Ascending aorta (tissue), 2 donors: Measurements from ENCODE around the gene ZNF766. TPM values are rescaled to one million over a fixed set of nuclear protein-coding genes. Genes with fewer than 3 reads are reported as not detected.

ENCODE experiments used
- DNase-seq, 2 donors: peaks; one replicate each; pipeline ENCODE4 v3.0.0-alpha.2; 2019; ENCODE audit warnings: low spot score in 2 of 2
- H3K27ac ChIP-seq, 2 donors: fragments of 200-600 bp; sonication (generic); one replicate each; pipeline ENCODE4 v1.5.1; 2016 to 2017; ENCODE audit warnings: mild to moderate bottlenecking in 1 of 2
- H3K27me3 ChIP-seq: fragments of 200-600 bp; sonication (generic); one replicate; pipeline ENCODE4 v1.5.1; 2017
- H3K36me3 ChIP-seq, 2 donors: fragments of 200-600 bp; sonication (generic); one replicate each; pipeline ENCODE4 v1.5.1; 2016
- H3K4me1 ChIP-seq, 2 donors: fragments of 200-600 bp; sonication (generic); one replicate each; pipeline ENCODE4 v1.5.1; 2016 to 2017; ENCODE audit warnings: mild to moderate bottlenecking in 1 of 2
- H3K4me3 ChIP-seq, 2 donors: fragments of 200-600 bp; sonication (generic); one replicate each; pipeline ENCODE4 v1.5.1; 2016 to 2017; ENCODE audit warnings: mild to moderate bottlenecking in 1 of 2
- H3K9me3 ChIP-seq, 2 donors: fragments of 200-600 bp; sonication (generic); one replicate each; pipeline ENCODE4 v1.5.1; 2016
- CTCF ChIP-seq, 3 experiments: fragments of 200-600 bp in 2 of 3; fragments of 450-650 bp in 1 of 3; sonication (generic) in 2 of 3; IDR thresholded peaks; one replicate each; pipeline ENCODE4 v1.5.1; 2016 to 2019; ENCODE audit warnings: antibody characterized with exemption in 3 of 3, mild to moderate bottlenecking in 1 of 3, moderate library complexity in 1 of 3
- intact Hi-C: fragments of 100-400 bp; cut with DNase I; formaldehyde crosslinking; loops from one replicate; pipeline ENCODE4 v1.15.1; 2023
- total RNA-seq: library from RNA; depleted of rRNA; stranded (reverse); fragments of >200 nt; gene quantifications from one replicate; pipeline ENCODE4 v1.1.0, GENCODE V29; 2016

ZNF766 gene
- total RNA-seq, 1 donor from 2014 or later: 2.3 TPM

- H3K27ac ChIP-seq: no peak overlapping the region
- H3K4me3 ChIP-seq: no peak overlapping the region
- no peaks in the 10 kb centered on the region for H3K9me3 ChIP-seq
- no peak for TF ChIP-seq CTCF (IDR thresholded peaks at IDR 0.05)
- no peak for DNase-seq
- H3K36me3 ChIP-seq: peaks cover 62 to 67% of the 10 kb centered on the region in 2 donors
- intact Hi-C loops: no loop called here
- no peaks in the 10 kb centered on the region for H3K4me1 ChIP-seq
- no peaks in the 10 kb centered on the region for H3K27me3 ChIP-seq
Observed at GRCh38 chr19:52226652-52227051, 42.7 kb upstream of the ZNF766 start.

- Histone ChIP-seq H3K4me3 (no peak overlapping the region), H3K27ac (no peak overlapping the region), H3K9me3 (no peaks in the 10 kb centered on the region), H3K27me3 (no peaks in the 10 kb centered on the region), H3K36me3 (peaks cover 55 to 60% of the 10 kb centered on the region in 2 donors), H3K4me1 (no peaks in the 10 kb centered on the region)
- TF ChIP-seq CTCF (IDR thresholded peaks at IDR 0.05): no peak
- intact Hi-C loops: no loop called here
- DNase-seq: peak in 1 of 2 donors; percentile 53
Observed at GRCh38 chr19:52227196-52227940, 42.0 kb upstream of the ZNF766 start.

- no peaks in the 10 kb centered on the region for H3K9me3 ChIP-seq
- peaks cover 49 to 54% of the 10 kb centered on the region in 2 donors for H3K36me3 ChIP-seq
- no peak overlapping the region for H3K27ac ChIP-seq
- no peak for TF ChIP-seq CTCF (IDR thresholded peaks at IDR 0.05)
- intact Hi-C loops: no loop called here
- no peaks in the 10 kb centered on the region for H3K27me3 ChIP-seq
- no peak overlapping the region for H3K4me3 ChIP-seq
- no peaks in the 10 kb centered on the region for H3K4me1 ChIP-seq
- peak in 1 of 2 donors; percentile 30 for DNase-seq
Observed at GRCh38 chr19:52227980-52228379, 41.4 kb upstream of the ZNF766 start.

- H3K27ac ChIP-seq: no peak overlapping the region
- DNase-seq: peak in 1 of 2 donors; percentile 42
- no peak for TF ChIP-seq CTCF (IDR thresholded peaks at IDR 0.05)
- H3K4me1 ChIP-seq: no peaks in the 10 kb centered on the region
- intact Hi-C loops: no loop called here
- no peak overlapping the region for H3K4me3 ChIP-seq
- no peaks in the 10 kb centered on the region for H3K9me3 ChIP-seq
- H3K36me3 ChIP-seq: peaks cover 35 to 38% of the 10 kb centered on the region in 2 donors
- no peaks in the 10 kb centered on the region for H3K27me3 ChIP-seq
Observed at GRCh38 chr19:52229524-52229923, 39.9 kb upstream of the ZNF766 start.

GRCh38 chr19:52230685-52231084 is 38.7 kb upstream of the ZNF766 start:
- no peaks in the 10 kb centered on the region for H3K9me3 ChIP-seq
- H3K27ac ChIP-seq: no peak overlapping the region
- H3K4me1 ChIP-seq: no peaks in the 10 kb centered on the region
- no peak for TF ChIP-seq CTCF (IDR thresholded peaks at IDR 0.05)
- no peaks in the 10 kb centered on the region for H3K27me3 ChIP-seq
- H3K36me3 ChIP-seq: peaks cover 26 to 27% of the 10 kb centered on the region in 2 donors
- intact Hi-C loops: no loop called here
- DNase-seq: no peak
- no peak overlapping the region for H3K4me3 ChIP-seq
